ENCODE data around the gene LGALS14. TPM values are rescaled to one million over a fixed set of nuclear protein-coding genes. Genes with fewer than 3 reads are reported as not detected.

Gene LGALS14
- total and polyA plus RNA-seq, 10 of the 15 experiments (the other 5 are each of a cell fraction or from before 2014, with no cell fraction given), result 5.1 to 34.6 (median 7.3) TPM

- H3K4me3 ChIP-seq, result no peak overlapping the region
- no peak for FAIRE-seq
- no peaks in the 10 kb centered on the region for H4K20me1 ChIP-seq (ENCODE audit: control insufficient read depth, insufficient read depth)
- H3K4me2 ChIP-seq (ENCODE audit: control insufficient read depth, insufficient read depth), result no peak overlapping the region
- H3K9me3 ChIP-seq (replicated peaks; ENCODE audit: control insufficient read depth, insufficient read depth, low read length), result no peaks in the 10 kb centered on the region
- in situ Hi-C loops (cut with MboI) (no loop called here), intact Hi-C loops (cut with micrococcal nuclease; ENCODE audit: unreplicated experiment) (no loop called here)
- ATAC-seq, result no peak
- no peaks in the 10 kb centered on the region for H3K79me2 ChIP-seq (ENCODE audit: control insufficient read depth, insufficient read depth, low read length)
- no peak for DNase-seq (ENCODE audit: low read depth, low spot score)
- H3K27ac ChIP-seq (ENCODE audit: control insufficient read depth, insufficient read depth), result no peak overlapping the region
- ChIA-PET RAD21 (ENCODE audit: unreplicated experiment) (interaction anchor here (1.0 kb wide), 1 partner anchor 27 kb away, joined by 4 read pairs; no protein-coding TSS in a partner anchor), SMC1A (ENCODE audit: uncharacterized antibody, unreplicated experiment) (no interaction called here), POLR2A (no interaction called here), CTCF (no interaction called here)
- no TSS peak for BruUV-seq (replicated peaks)
- TF ChIP-seq ZBTB40 (IDR thresholded peaks at IDR 0.05; ENCODE audit: borderline replicate concordance) (no peak), ZNF687 (IDR thresholded peaks at IDR 0.05) (no peak), E2F8 (IDR thresholded peaks at IDR 0.05; ENCODE audit: low read depth, partially characterized antibody) (no peak), SMC3 (IDR thresholded peaks at IDR 0.05; ENCODE audit: borderline replicate concordance, low read length) (no peak), CBX3 (IDR thresholded peaks at IDR 0.05; ENCODE audit: borderline replicate concordance, low read depth) (no peak)
- no peak overlapping the region for H2AFZ ChIP-seq (ENCODE audit: control insufficient read depth, low read depth, low read length)
- WGBS (ENCODE audit: insufficient coverage, insufficient replicate concordance, low lambda C conversion rate, missing lambda C conversion rate), result 85% methylated on average over 6 of the region's 6 CpGs
- H3K4me1 ChIP-seq (ENCODE audit: control insufficient read depth, insufficient read depth, low read length), result peaks cover 23% of the 10 kb centered on the region
- no peaks in the 10 kb centered on the region for H3K27me3 ChIP-seq (replicated peaks in 1 of 2; ENCODE audit: control insufficient read depth in 2 of 2, insufficient read depth in 2 of 2, low read length in 1 of 2)
- no peak overlapping the region for H3K9ac ChIP-seq (ENCODE audit: control insufficient read depth, insufficient read depth, low read length)
- no peaks in the 10 kb centered on the region for H3K36me3 ChIP-seq (ENCODE audit: control insufficient read depth in 2 of 2, insufficient read depth in 2 of 2, low read length in 1 of 2)
Measured at GRCh38 chr19:39728040-39728439, 23.8 kb downstream of the LGALS14 start.

All from GM12878 (cell line).